HL-60/S4 treated with retinoic acid at 250 ng/mL for 4 days and 3 days (cell line): Measurements from ENCODE around the gene PNP.
"Not testable (repeated sequence)": the region's sequence is repeated elsewhere in the genome, so short reads cannot be mapped to it uniquely, and the experiment has no call there.

Experiments
- in situ Hi-C: fragments of 300-500 bp; cut with MboI; formaldehyde crosslinking; loops from 2 replicates; pipeline ENCODE4 v1.7.0; 2022; ENCODE audit warnings: low sequenced_read_pairs

PNP gene

GRCh38 chr14:20469242-20469889 lies at the start of gene PNP:
Gene PNP (plus strand): TSS chr14:20469406. CDS start chr14:20469525, 119 bp downstream.
- in situ Hi-C loops, result no loop called here

DNA sequence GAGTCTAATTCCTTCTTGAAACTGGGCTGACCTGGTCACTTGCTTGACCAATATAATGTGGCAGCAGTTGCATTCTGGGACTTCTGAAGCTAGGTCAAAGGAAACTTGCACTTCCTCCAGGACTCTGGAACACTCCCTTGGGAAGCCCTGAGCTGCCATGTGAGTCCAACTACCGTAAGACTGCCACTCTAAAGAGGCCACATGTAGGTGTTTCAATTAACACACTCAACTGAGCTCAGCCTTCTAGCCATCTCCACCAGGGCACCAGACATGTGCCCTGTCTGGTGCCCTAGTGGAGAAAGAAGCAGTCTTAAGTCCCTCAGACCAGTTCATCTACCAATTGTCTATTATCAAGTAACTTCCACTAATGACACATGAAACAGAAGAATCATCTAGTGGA lies 49.8 kb upstream of the PNP start:
- in situ Hi-C loops, result loop anchor here (5.0 kb wide), 1 partner anchor 43 kb away; the partner anchor contains the start of gene PIP4P1

- in situ Hi-C loops, result no loop called here
These were observed 47.9 kb upstream of the PNP start for GRCh38 chr14:20421267-20421666.

GRCh38 chr14:20422886-20423285 lies 46.3 kb upstream of the PNP start:
- in situ Hi-C loops, result no loop called here

DNA sequence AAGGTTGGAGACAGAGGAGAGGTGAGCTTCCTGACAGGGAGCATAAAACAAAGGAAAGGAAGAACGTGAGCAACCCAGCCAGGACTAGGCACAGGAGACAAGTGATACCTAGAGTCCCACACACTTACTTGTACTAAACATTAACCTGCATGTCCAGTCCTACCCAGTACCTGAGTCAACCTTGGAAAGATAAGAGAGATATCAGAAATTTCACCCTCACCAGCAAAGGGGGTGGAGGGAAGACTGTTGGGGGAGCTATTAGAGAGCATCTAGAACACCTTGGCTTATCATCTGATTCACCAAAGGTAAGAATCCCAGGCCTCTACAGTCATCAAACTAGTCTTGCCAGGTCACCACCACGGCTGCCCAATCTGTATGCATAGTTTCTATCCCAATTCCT lies 44.4 kb upstream of the PNP start:
- in situ Hi-C loops, result no loop called here

DNA sequence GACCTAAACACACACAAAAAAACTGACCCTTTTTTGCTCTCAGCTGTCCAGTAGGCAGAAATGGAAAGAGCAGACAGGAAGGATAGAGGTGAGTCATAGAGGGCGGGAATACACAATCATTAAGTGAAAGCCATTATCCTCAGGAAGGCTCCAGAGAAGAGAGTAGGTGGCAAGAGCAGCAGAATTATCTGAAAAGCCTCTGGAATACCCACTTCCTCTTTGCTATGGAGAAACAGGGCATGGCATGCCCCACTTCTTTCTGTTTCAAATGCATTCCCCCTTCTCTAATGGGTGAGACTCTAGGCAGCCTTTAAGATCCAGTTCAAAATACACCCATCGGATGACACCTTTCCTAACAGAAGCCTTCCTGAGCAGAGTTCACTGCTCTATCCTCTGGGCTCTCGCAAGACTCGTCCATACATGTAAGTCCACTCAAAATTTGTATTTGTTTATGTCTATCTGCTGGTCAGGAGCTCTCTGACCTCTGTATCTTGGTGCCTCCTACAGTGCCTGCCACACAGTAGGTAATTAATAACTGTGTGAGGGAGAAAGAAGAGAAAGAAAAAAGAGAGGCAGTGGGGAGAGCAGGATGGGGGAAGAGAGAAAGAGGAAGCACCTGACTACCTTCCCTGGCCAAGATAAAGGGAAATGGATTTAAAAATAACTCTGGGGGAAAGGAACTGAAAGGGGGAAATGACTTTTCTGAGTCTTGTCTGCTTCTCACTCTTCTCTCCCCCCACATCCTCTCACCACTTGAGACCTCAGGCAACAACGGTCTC lies 41.8 kb upstream of the PNP start:
- in situ Hi-C loops, result no loop called here

- in situ Hi-C loops, result no loop called here
These were observed 41.2 kb upstream of the PNP start for GRCh38 chr14:20428010-20428365.

GRCh38 chr14:20428802-20429201 lies 40.4 kb upstream of the PNP start:
- in situ Hi-C loops, result no loop called here

- in situ Hi-C loops, result no loop called here
These were observed 39.2 kb upstream of the PNP start for GRCh38 chr14:20429801-20430669.

DNA sequence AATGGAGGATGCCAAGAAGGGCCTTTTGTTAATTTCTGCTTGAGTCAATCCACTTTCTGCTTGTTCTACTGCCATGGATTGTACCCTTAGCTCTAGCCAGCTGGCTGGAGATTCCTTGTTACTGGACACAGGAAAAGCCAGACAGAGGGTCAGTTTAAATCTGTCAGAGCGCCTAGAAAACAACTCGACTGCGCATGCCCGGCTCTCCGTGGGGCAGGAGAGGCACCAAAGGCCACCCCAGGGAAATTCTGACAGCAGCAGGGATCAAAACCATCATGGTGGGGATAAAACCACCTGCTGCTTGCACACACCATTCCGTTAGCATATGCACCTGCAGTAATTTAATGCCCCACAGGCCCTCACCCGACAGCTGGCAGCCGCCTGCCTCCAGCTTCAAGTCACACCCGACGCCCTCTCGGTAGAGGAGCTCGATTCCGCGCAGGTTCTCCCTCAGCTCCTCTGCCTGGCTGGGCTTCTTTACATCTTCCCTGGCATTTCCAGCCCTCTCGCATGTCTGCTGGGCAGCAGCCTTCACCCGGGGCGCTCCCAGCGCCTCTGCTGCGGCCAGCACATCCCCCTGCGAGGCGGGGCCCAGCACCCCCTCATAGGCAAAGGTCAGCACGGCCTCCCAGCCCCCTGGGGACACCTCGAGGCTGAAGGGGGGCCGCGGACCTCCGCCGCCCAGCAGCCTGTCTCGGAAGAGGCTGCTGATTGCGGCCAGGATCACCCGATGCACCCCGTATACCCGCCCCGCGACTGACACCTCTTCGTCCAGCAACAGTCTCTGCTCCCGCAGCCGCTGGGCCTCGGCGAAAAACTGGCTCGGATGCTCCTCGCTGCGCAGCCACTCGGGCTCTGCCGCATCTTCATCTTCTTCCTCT lies 34.3 kb upstream of the PNP start:
- in situ Hi-C loops, result no loop called here

- in situ Hi-C loops, result no loop called here
These were observed 33.4 kb upstream of the PNP start, which contains the start of gene KLHL33 for GRCh38 chr14:20435582-20436362. Gene KLHL33 (minus strand): TSS chr14:20436166. CDS start chr14:20435811, 355 bp downstream.

GRCh38 chr14:20436363-20436755 lies 32.8 kb upstream of the PNP start:
- in situ Hi-C loops, result no loop called here

GRCh38 chr14:20438664-20439063 lies 30.5 kb upstream of the PNP start:
- in situ Hi-C loops, result no loop called here

DNA sequence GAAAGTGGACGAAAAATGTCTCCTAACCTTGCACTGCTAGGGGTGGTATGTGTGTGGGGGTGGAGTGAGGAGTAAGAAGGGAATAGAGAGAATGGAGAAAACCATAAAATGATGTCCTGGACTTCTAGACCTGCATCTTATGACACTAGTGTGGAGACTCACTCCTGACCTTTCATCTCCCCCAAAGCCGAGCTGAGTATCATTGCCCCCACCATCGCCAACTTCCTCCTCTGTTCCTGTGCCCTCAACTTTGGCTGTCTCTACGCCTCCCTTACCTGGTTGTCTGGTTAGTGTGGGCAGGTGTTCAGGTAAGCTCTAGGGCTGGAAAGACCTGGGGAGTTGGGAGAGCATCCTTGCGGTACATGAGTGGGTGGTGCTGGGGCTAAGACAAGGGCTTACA lies 28.7 kb upstream of the PNP start:
- in situ Hi-C loops, result no loop called here

- in situ Hi-C loops, result no loop called here
These were observed 28.3 kb upstream of the PNP start for GRCh38 chr14:20440882-20441281.

GRCh38 chr14:20441461-20441860 lies 27.7 kb upstream of the PNP start:
- in situ Hi-C loops, result no loop called here

GRCh38 chr14:20443650-20444049 lies 25.6 kb upstream of the PNP start:
- in situ Hi-C loops, result not testable (repeated sequence)

DNA sequence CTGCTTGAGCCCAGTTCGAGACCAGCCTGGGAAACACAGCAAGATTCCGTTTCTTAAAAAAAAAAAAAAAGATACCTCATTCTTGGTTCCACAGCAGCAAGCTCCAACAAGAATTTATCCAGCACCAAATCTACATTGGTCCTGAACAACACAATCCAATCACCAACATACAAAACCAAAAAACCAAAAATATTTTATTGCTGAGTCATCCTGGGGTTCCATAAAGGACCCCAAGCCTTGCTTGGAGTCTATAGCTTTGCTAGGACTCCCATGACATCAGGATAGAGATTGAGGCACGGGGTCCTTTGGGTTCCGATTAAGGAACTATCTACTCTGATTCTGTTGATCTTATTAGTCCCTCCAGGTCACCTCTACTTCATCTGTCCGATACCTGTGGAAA lies 22.3 kb upstream of the PNP start:
- in situ Hi-C loops, result no loop called here

GRCh38 chr14:20452831-20453230 lies 16.4 kb upstream of the PNP start:
- in situ Hi-C loops, result not testable (repeated sequence)
